HepG2 (cell line): ENCODE measurements around the gene KIF17. TPM values are rescaled to one million over a fixed set of nuclear protein-coding genes. Genes with fewer than 3 reads are reported as not detected.

Experiments
- BORCS8-MEF2B ChIP-seq: sonication (generic); formaldehyde crosslinking; IDR thresholded peaks from 2 replicates; pipeline ENCODE4 v1.8.0; 2022; ENCODE audit warnings: mild to moderate bottlenecking, missing genetic modification reagents
- FOSL2 ChIP-seq: sonication (generic); formaldehyde crosslinking; IDR thresholded peaks from 2 replicates; pipeline ENCODE4 v1.4.0; 2020; ENCODE audit warnings: missing genetic modification reagents
- HDAC1 ChIP-seq: sonication (generic); formaldehyde crosslinking; IDR thresholded peaks from 2 replicates; pipeline ENCODE4 v1.5.1; 2020; ENCODE audit warnings: mild to moderate bottlenecking, missing genetic modification reagents
- HES4 ChIP-seq: sonication (generic); formaldehyde crosslinking; IDR thresholded peaks from 2 replicates; pipeline ENCODE4 v1.9.0; 2021; ENCODE audit warnings: mild to moderate bottlenecking, missing genetic modification reagents, borderline replicate concordance
- HNF4G ChIP-seq, 2 experiments: sonication (generic) in 1 of 2; formaldehyde crosslinking in 1 of 2; IDR thresholded peaks; 2 replicates each; pipeline versions ENCODE4 v1.4.0 to v1.6.1; 2011 to 2020; ENCODE audit warnings: borderline replicate concordance in 2 of 2, low read depth in 2 of 2, mild to moderate bottlenecking in 2 of 2, low read length in 1 of 2, missing genetic modification reagents in 1 of 2, moderate library complexity in 1 of 2
- ISL2 ChIP-seq: sonication (generic); formaldehyde crosslinking; IDR thresholded peaks from 2 replicates; pipeline ENCODE4 v1.5.0; 2020; ENCODE audit warnings: missing genetic modification reagents
- MEIS1 ChIP-seq: sonication (generic); formaldehyde crosslinking; IDR thresholded peaks from 2 replicates; pipeline ENCODE4 v1.9.0; 2021; ENCODE audit warnings: mild to moderate bottlenecking, missing genetic modification reagents, moderate library complexity, borderline replicate concordance
- NONO ChIP-seq, 2 experiments: fragments of 450-650 bp in 1 of 2; sonication (generic) in 1 of 2; formaldehyde crosslinking in 1 of 2; IDR thresholded peaks in 1 of 2; conservative IDR thresholded peaks in 1 of 2; 2 replicates each; pipeline versions ENCODE4 v1.6.1 to v1.8.0; 2017 to 2022; ENCODE audit warnings: mild to moderate bottlenecking in 1 of 2, missing genetic modification reagents in 1 of 2, moderate library complexity in 1 of 2
- SIN3A ChIP-seq: IDR thresholded peaks from 2 replicates; pipeline ENCODE4 v1.6.1; 2011; ENCODE audit warnings: low read depth, mild to moderate bottlenecking, control low read depth, low read length, borderline replicate concordance
- SOX6 ChIP-seq, 2 experiments: fragments of 450-650 bp in 1 of 2; sonication (generic) in 1 of 2; formaldehyde crosslinking in 1 of 2; IDR thresholded peaks; 2 replicates each; pipeline versions ENCODE4 v1.4.0 to v1.6.1; 2017 to 2020; ENCODE audit warnings: antibody characterized with exemption in 1 of 2, mild to moderate bottlenecking in 1 of 2, missing genetic modification reagents in 1 of 2
- SP2 ChIP-seq: sonication (generic); formaldehyde crosslinking; IDR thresholded peaks from 2 replicates; pipeline ENCODE4 v1.5.1; 2020; ENCODE audit warnings: mild to moderate bottlenecking, missing genetic modification reagents
- SRF ChIP-seq: IDR thresholded peaks from 2 replicates; pipeline ENCODE4 v1.6.1; 2011; ENCODE audit warnings: mild to moderate bottlenecking, low read depth, low read length, moderate library complexity
- TAF1 ChIP-seq: sonication (generic); formaldehyde crosslinking; IDR thresholded peaks from 2 replicates; pipeline ENCODE4 v1.4.0; 2020; ENCODE audit warnings: missing genetic modification reagents
- ZNF451 ChIP-seq: sonication (generic); formaldehyde crosslinking; IDR thresholded peaks from 2 replicates; pipeline ENCODE4 v1.5.0; 2020; ENCODE audit warnings: mild to moderate bottlenecking, missing genetic modification reagents
- ZNF558 ChIP-seq: sonication (generic); formaldehyde crosslinking; IDR thresholded peaks from 2 replicates; pipeline ENCODE4 v1.9.0; 2022; ENCODE audit warnings: mild to moderate bottlenecking, missing genetic modification reagents, borderline replicate concordance
- ZNF720 ChIP-seq: sonication (generic); formaldehyde crosslinking; IDR thresholded peaks from 2 replicates; pipeline ENCODE4 v1.4.0; 2020; ENCODE audit warnings: missing genetic modification reagents
- polyA plus RNA-seq, 8 experiments: library from polyadenylated mRNA; depleted of rRNA in 3 of 8; stranded (reverse) in 7 of 8; unstranded in 1 of 8; fragments of >200 nt; fragmentation: Illumina TruSeq in 4 of 8; extraction: Trizol in 4 of 8; gene quantifications; 2 replicates each; pipeline versions ENCODE4 v1.2.1 to v1.2.3, GENCODE V29; 2011 to 2016; ENCODE audit warnings: low read depth in 4 of 8, missing spikeins in 1 of 8, mixed read lengths in 1 of 8; ENCODE audit not compliant: insufficient read depth in 1 of 8
- total RNA-seq, 5 experiments: library from RNA; depleted of rRNA; stranded (reverse); fragments of >200 nt; fragmentation: Illumina TruSeq; extraction: Trizol; gene quantifications; 2 replicates each; pipeline ENCODE4 v1.2.3, GENCODE V29; 2016; ENCODE audit warnings: low read depth in 1 of 5
- TF ChIP-seq, protein P1 (sequence below): sonication (generic); formaldehyde crosslinking; IDR thresholded peaks from 2 replicates; pipeline ENCODE4 v1.4.0; 2020; ENCODE audit warnings: mild to moderate bottlenecking, missing genetic modification reagents
- TF ChIP-seq, protein P2 (sequence below): sonication (generic); formaldehyde crosslinking; IDR thresholded peaks from 2 replicates; pipeline ENCODE4 v1.5.0; 2020; ENCODE audit warnings: mild to moderate bottlenecking, missing genetic modification reagents, moderate library complexity
- TF ChIP-seq, protein P3 (sequence below): sonication (generic); formaldehyde crosslinking; IDR thresholded peaks from 2 replicates; pipeline ENCODE4 v1.5.1; 2020; ENCODE audit warnings: mild to moderate bottlenecking, missing genetic modification reagents, moderate library complexity

The KIF17 gene
- total and polyA plus RNA-seq, 2 of the 13 experiments (the other 11 are each of a cell fraction or from before 2014, with no cell fraction given), result 0.24 to 0.44 TPM

DNA sequence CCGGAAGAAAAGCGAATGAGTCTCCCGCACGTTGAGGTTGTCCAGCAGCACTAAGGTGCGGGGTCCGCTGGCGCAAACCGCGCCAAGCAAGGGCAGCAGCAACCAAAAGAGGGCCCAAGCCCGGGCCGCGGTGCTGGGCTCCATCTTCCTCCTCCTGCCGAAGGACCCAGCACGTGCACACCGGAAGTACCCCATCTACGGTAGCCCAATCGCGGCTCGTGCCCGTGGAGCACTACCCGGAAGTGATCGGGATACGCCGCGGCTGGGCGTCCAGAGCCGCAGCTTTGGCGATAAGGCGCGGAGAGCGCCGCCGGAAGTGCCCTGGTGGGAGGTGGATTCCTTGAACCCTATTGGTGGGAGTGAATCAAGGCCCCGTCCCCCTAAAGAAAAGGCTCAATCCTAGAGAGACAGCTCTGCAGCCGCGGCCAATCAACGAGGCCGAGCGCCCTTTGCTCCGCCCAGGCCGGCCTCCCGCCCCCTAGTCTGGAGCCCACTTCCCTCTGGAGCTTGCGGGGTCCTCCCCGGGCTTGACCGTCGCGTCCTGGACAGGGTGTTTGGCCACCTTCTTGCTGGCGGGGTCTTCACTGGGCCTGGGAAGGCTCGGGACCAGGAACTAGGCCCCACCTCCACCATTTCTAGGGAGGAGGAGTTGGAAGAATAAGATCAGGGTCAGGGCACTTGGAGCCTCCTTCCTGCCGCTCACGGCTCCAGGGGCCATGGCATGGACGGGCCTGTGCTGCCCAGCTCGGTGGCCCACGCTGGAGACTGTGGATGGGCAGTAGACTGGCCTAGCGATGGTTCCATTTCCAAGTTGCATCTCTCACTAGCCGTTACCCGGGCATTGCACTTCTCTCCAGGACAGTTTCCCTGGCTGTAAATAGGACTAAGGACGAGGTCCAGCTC is 56.3 kb downstream of the KIF17 start, which contains the start of gene DDOST (continued):
- TF ChIP-seq SOX6 (IDR thresholded peaks at IDR 0.05), result no peak
- TF ChIP-seq SOX6 (CRISPR knock-in tag; IDR thresholded peaks at IDR 0.05), result peak; percentile 59; the same call in 1 of the 2 replicates
- peak; percentile 29; the same call in 1 of the 2 replicates for TF ChIP-seq SIN3A
- peak; percentile 11; the same call in 1 of the 2 replicates for TF ChIP-seq MEIS1
- peak; percentile 92; the same call in 1 of the 2 replicates for TF ChIP-seq ZNF558
- TF ChIP-seq TAF1 (CRISPR knock-in tag), result peak; percentile 84
- peak; percentile 45; the same call in 1 of the 2 replicates for TF ChIP-seq SRF
- no peak; the same call in 1 of the 2 replicates for TF ChIP-seq ISL2
- no peak for TF ChIP-seq NONO (IDR thresholded peaks at IDR 0.05)
- TF ChIP-seq NONO (CRISPR knock-in tag; conservative IDR thresholded peaks at IDR 0.05), result peak; percentile 81
- no peak for TF ChIP-seq HNF4G (IDR thresholded peaks at IDR 0.05; ENCODE audit: borderline replicate concordance, low read depth, low read length)
- TF ChIP-seq HNF4G (CRISPR knock-in tag; IDR thresholded peaks at IDR 0.05; ENCODE audit: borderline replicate concordance, low read depth), result 0 out of 2 replicates have a peak, but pooled peaks have one; percentile 29
- no peak; the same call in 1 of the 2 replicates for TF ChIP-seq ZNF451 (CRISPR knock-in tag)
- peak; percentile 99 for TF ChIP-seq SP2 (CRISPR knock-in tag)
- TF ChIP-seq, protein P1, sequence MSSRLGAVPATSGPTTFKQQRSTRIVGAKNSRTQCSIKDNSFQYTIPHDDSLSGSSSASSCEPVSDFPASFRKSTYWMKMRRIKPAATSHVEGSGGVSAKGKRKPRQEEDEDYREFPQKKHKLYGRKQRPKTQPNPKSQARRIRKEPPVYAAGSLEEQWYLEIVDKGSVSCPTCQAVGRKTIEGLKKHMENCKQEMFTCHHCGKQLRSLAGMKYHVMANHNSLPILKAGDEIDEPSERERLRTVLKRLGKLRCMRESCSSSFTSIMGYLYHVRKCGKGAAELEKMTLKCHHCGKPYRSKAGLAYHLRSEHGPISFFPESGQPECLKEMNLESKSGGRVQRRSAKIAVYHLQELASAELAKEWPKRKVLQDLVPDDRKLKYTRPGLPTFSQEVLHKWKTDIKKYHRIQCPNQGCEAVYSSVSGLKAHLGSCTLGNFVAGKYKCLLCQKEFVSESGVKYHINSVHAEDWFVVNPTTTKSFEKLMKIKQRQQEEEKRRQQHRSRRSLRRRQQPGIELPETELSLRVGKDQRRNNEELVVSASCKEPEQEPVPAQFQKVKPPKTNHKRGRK (CRISPR knock-in tag), result no peak
- 0 out of 2 replicates have a peak, but pooled peaks have one; percentile 54 for TF ChIP-seq BORCS8-MEF2B (CRISPR knock-in tag)
- TF ChIP-seq, protein P2, sequence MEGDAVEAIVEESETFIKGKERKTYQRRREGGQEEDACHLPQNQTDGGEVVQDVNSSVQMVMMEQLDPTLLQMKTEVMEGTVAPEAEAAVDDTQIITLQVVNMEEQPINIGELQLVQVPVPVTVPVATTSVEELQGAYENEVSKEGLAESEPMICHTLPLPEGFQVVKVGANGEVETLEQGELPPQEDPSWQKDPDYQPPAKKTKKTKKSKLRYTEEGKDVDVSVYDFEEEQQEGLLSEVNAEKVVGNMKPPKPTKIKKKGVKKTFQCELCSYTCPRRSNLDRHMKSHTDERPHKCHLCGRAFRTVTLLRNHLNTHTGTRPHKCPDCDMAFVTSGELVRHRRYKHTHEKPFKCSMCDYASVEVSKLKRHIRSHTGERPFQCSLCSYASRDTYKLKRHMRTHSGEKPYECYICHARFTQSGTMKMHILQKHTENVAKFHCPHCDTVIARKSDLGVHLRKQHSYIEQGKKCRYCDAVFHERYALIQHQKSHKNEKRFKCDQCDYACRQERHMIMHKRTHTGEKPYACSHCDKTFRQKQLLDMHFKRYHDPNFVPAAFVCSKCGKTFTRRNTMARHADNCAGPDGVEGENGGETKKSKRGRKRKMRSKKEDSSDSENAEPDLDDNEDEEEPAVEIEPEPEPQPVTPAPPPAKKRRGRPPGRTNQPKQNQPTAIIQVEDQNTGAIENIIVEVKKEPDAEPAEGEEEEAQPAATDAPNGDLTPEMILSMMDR (CRISPR knock-in tag), result peak; percentile 76
- peak; percentile 40; the same call in 1 of the 2 replicates for TF ChIP-seq HES4 (CRISPR knock-in tag)
- TF ChIP-seq, protein P3, sequence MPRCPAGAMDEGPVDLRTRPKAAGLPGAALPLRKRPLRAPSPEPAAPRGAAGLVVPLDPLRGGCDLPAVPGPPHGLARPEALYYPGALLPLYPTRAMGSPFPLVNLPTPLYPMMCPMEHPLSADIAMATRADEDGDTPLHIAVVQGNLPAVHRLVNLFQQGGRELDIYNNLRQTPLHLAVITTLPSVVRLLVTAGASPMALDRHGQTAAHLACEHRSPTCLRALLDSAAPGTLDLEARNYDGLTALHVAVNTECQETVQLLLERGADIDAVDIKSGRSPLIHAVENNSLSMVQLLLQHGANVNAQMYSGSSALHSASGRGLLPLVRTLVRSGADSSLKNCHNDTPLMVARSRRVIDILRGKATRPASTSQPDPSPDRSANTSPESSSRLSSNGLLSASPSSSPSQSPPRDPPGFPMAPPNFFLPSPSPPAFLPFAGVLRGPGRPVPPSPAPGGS (CRISPR knock-in tag), result peak; percentile 25; the same call in 1 of the 2 replicates
- peak; percentile 93 for TF ChIP-seq HDAC1 (CRISPR knock-in tag)
- no peak; the same call in 1 of the 2 replicates for TF ChIP-seq ZNF720 (CRISPR knock-in tag)
- no peak; the same call in 1 of the 2 replicates for TF ChIP-seq FOSL2 (CRISPR knock-in tag)
